DMS53 treated with DMSO at 0.1 percent for 48 hours (cell line): ENCODE results near the gene ISG20.

Experiments
- DNase-seq: peaks from one replicate; lab custom pipeline; 2025; ENCODE audit not compliant: unreplicated experiment; lab: John Stamatoyannopoulos, UW

Gene ISG20

GRCh38 chr15:88684345-88684744 lies 45.5 kb downstream of the ISG20 start:
- DNase-seq: no peak

GRCh38 chr15:88686166-88686565 lies 47.4 kb downstream of the ISG20 start:
- no peak for DNase-seq

GRCh38 chr15:88688394-88688933 lies 49.6 kb downstream of the ISG20 start:
- DNase-seq: no peak

GRCh38 chr15:88690331-88690730 lies 51.5 kb downstream of the ISG20 start:
- no peak for DNase-seq

- DNase-seq: no peak
Measured at GRCh38 chr15:88693191-88693590, 54.4 kb downstream of the ISG20 start.

- no peak for DNase-seq
Measured at GRCh38 chr15:88695101-88695500, 56.3 kb downstream of the ISG20 start.

- no peak for DNase-seq
Measured at GRCh38 chr15:88695691-88696251, 57.0 kb downstream of the ISG20 start.

GRCh38 chr15:88696254-88696653 lies 57.4 kb downstream of the ISG20 start:
- DNase-seq: no peak

- no peak for DNase-seq
Measured at GRCh38 chr15:88697276-88697675, 58.5 kb downstream of the ISG20 start.

GRCh38 chr15:88699861-88700260 lies 61.0 kb downstream of the ISG20 start:
- DNase-seq: no peak

- no peak for DNase-seq
Measured at GRCh38 chr15:88700716-88701115, 61.9 kb downstream of the ISG20 start.

GRCh38 chr15:88701561-88702095 lies 62.8 kb downstream of the ISG20 start:
- no peak for DNase-seq

- no peak for DNase-seq
Measured at GRCh38 chr15:88702983-88703382, 64.2 kb downstream of the ISG20 start.

GRCh38 chr15:88703533-88703932 lies 64.7 kb downstream of the ISG20 start:
- DNase-seq: no peak

- no peak for DNase-seq
Measured at GRCh38 chr15:88704791-88705768, 66.3 kb downstream of the ISG20 start.

GRCh38 chr15:88705769-88706165 lies 67.0 kb downstream of the ISG20 start:
- DNase-seq: no peak
